ENCODE measurements around the gene WASHC4.

DNA sequence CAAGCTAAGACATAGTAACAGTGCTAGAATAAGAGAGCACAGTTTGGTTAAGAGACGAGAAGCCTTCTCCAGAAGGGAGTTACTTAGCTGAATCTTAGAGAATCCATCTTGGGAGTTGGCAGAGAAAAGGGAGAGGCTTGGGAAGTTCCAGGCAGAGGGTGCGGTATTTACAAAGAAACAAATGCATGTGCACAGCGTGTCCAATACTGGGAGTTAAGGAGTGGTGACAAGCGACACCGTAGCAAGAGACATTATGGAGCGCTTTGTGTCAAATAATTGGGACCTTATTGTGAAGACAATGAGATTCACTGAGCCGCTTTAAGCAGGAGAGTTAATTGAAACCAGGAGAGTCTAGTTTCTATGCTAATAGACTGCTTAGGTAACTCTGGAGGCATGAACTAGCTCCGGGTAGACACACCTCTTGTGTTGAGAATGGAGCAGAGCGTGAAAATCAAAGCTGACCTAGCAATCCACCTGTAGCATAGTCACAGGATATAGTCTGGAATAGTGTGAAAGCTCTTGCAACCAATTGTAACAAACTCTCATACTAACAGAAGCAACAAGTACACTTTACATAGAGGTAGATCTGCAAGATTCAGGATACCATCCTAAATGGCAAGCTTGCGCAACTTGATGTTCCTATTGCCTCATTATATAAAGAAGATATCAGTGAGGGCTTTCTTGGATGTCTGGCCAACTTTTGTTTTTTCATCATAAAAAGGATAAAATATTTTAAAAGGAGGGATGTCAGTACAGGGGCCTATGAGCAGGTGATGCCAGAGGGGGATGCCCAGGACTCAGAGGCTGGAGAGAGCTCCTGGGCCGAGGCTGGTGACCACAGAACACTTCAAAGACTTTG lies 28.6 kb upstream of the WASHC4 start:
- TF ChIP-seq CTCF (IDR thresholded peaks at IDR 0.05) (no peak), POLR2A (IDR thresholded peaks at IDR 0.05) (no peak)
